GM21576 (cell line): ENCODE data around the gene DOCK2.
"Not testable (repeated sequence)": the region's sequence is repeated elsewhere in the genome, so short reads cannot be mapped to it uniquely, and the experiment has no call there.

Experiments used
- ATAC-seq: cut with Tn5 transposase; IDR thresholded peaks from one replicate; pipeline ENCODE4 v1.9.1; 2021; ENCODE audit warnings: mild to moderate bottlenecking, moderate library complexity; ENCODE audit not compliant: unreplicated experiment

DOCK2 gene

GRCh38 chr5:169748174-169748573, 111.1 kb downstream of the DOCK2 start:
- ATAC-seq: no peak

GRCh38 chr5:169749295-169749694, 112.2 kb downstream of the DOCK2 start:
- no peak for ATAC-seq

- ATAC-seq: no peak
These were observed 114.4 kb downstream of the DOCK2 start for GRCh38 chr5:169751490-169751889.

DNA sequence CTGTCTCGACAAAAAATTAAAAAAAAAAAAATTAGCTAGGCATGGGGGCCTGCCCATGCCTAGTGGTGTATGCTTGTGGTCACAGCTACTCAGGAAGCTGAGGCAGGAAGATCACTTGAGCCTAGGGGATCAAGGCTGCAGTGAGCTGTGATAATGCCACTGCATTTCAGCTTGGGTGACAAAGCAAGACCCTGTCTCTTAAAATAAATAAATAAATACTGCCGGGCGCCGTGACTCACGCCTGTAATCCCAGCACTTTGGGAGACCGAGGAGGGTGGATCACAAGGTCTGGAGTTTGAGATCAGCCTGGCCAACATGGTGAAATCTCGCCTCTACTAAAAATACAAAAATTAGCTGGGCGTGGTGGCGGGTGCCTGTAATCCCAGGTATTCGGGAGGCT, 115.5 kb downstream of the DOCK2 start:
- not testable (repeated sequence) for ATAC-seq

- no peak for ATAC-seq
These were observed 116.7 kb downstream of the DOCK2 start for GRCh38 chr5:169753795-169754194.

GRCh38 chr5:169754737-169755136, 117.7 kb downstream of the DOCK2 start:
- ATAC-seq: no peak

- ATAC-seq: no peak
These were observed 119.1 kb downstream of the DOCK2 start for GRCh38 chr5:169756071-169756765.

- no peak for ATAC-seq
These were observed 119.9 kb downstream of the DOCK2 start for GRCh38 chr5:169757016-169757415.

DNA sequence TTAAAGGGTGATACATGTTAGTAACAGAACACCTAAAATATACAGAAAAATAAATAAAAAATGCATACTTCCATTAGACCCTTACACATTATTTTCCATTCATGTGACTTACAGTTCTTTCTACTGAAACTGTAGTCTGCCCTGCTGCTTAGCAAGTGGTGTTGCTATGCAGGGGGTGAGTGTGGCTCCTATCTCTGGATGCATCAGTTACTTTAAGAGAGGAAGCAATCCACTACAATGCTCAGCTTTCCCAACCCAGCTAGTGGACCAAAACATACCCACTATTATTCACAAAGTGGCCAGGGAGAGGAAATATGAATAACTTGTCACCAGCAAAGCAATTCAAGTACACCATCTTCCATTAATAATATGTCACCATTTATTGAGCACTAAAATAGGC, 121.8 kb downstream of the DOCK2 start:
- ATAC-seq: no peak

DNA sequence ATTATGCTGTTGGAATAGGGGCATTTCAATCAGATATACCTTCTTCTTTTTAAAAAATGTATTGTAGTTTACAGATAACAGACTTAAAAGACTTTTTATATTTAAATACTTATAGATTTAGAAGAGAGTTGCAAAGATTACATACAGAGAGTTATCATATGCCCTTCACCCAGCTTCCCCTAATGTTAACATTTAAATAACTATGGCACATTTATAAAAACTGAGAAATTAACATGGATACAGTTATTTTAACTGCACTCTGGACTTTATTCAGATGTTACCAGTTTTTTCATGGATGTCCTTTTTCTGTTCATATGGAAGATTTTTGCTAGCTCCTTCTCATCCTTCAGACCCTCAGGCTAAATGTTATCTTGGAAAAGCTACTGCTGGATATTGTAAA, 123.2 kb downstream of the DOCK2 start:
- ATAC-seq: no peak

DNA sequence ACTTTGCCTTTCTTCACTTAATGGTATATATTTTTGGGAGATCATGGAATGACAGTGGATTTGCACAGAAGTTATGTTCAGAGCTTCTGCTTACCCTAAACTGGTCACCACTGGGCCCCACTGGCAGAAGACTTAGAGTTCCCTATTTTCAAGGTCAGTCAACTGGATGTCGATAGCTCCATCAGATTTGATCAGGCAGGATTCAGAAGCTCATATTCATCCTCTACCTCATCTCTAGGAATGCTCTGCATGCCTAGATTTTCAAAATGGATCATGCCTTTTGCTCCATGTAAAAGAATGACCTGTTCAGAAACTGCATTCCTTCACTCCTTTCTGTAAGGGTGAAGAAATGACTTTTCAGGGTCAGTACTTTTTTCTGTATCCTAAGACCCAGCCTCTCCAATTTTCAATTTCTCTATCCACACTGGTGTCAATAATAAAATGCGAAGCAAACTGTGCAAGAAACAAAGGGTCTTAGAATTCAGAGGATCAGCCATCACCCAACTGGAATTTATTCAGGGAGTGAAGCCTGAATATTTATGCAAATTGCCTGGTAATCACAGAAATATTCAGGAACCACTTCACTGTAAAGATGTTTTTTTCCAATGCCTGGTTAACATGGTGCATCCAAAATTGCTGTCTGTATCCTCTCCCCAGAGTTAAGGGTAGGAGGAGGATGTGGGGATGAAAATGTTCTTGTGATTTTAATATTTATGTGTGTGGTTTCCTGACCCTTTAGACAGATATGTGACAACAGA, 125.4 kb downstream of the DOCK2 start:
- ATAC-seq: no peak

GRCh38 chr5:169763376-169764017, 126.4 kb downstream of the DOCK2 start:
- ATAC-seq: peak; percentile 61

DNA sequence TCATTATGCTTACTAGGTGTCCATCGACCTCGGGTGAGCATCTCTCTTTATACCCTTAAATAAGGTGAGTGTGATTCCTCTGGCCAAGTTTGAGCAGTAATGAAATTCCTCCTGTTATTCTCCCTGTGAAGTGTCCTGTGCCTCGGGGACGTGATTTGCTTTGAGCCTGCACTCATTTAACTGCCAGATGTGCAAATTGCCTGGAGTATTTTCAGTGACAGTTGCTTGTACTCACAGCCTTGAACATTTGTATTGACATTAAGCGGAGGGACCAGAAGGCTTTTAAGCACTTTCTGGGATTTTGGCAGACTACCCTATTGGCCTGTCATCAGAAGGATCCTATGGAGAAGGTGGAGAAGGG, 126.9 kb downstream of the DOCK2 start:
- no peak for ATAC-seq

- no peak for ATAC-seq
These were observed 128.3 kb downstream of the DOCK2 start for GRCh38 chr5:169765176-169765996.

- ATAC-seq: not testable (repeated sequence)
These were observed 129.9 kb downstream of the DOCK2 start for GRCh38 chr5:169766943-169767342.

- no peak for ATAC-seq
These were observed 130.9 kb downstream of the DOCK2 start for GRCh38 chr5:169767938-169768337.

GRCh38 chr5:169768416-169768815, 131.3 kb downstream of the DOCK2 start:
- no peak for ATAC-seq

GRCh38 chr5:169770109-169770508, 133.0 kb downstream of the DOCK2 start:
- ATAC-seq: no peak

- no peak for ATAC-seq
These were observed 135.2 kb downstream of the DOCK2 start for GRCh38 chr5:169772256-169772655.

DNA sequence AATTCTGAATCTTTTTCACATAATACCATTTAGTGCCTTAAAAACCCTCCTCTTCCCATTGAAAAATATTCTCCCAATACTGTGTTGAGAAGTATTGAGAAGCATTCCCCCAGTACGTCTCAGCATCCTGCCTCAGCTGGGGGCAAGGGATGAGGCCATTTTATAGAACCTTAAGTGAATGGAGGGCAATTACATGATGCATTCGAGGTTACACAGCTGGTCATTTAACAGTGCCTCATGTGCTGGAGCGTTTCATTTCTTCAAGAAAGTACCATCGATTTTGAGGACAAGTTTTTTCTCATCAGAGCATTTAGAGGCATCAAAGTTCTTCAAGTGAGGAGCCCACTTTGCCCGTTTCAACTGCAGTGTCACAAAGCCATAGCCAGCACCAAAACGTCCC, 135.6 kb downstream of the DOCK2 start:
- ATAC-seq: no peak

DNA sequence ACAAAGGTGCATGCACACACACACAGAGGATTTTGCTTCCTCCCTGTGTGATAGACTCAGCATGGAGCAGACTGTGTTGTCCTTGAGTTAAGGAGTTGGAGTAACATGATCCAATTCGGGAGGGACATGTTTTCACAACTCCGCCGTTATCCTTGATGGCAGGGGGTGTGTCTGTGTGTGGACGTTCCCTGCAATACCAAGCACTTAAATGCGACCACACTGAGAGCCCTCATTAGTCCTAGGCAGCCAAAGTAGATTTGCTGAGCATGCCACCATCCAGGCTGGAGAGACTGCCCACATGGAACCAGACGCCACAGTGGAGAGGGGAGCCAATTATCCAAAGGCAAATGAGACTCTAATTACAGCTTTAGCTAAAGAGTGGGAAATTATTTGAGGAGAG, 140.1 kb downstream of the DOCK2 start:
- ATAC-seq: no peak
